G401.6 (cell line): ENCODE measurements around the gene UGT1A10.
"Not testable (repeated sequence)": the region's sequence is repeated elsewhere in the genome, so short reads cannot be mapped to it uniquely, and the experiment has no call there.

Experiments
- FAIRE-seq: peaks from 2 replicates; lab custom pipeline; 2012; peaks lifted over from hg19 to GRCh38; lab: Jason Lieb, UNC

UGT1A10 gene

DNA sequence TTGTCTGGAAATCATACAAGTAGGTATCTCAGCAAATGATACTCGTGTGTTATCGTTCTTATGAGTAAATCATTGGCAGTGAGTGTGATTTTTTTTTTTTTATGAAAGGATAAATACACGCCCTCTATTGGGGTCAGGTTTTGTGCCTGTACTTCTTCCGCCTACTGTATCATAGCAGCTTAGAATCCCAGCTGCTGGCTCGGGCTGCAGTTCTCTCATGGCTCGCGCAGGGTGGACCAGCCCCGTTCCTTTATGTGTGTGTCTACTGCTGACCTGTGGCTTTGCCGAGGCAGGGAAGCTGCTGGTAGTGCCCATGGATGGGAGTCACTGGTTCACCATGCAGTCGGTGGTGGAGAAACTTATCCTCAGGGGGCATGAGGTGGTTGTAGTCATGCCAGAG is at the start of gene UGT1A10:
Gene UGT1A10, plus strand, starts transcription at position 143 of the 400 bp plus-strand sequence. Its CDS starts 75 bp downstream, at position 218.
- FAIRE-seq = not testable (repeated sequence)

DNA sequence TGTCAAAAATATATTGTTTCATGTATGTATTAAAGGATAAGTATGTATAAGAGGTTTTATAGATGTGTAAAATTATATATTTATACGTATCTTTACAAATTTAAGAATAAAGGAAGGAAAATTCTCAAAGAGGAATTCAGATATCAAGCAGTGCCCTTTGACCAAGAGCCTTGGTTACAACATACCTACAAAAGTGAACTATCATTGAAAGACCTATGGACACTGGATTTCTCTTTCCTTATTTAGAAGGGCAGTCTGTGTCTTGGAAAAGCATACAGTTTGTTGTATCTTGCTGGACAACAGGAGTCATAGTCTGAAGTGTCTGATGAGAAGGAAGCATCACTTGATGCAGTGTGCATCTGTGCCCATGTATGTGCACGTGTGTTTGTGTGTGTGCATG is 47.8 kb upstream of the UGT1A10 start:
- FAIRE-seq = no peak

DNA sequence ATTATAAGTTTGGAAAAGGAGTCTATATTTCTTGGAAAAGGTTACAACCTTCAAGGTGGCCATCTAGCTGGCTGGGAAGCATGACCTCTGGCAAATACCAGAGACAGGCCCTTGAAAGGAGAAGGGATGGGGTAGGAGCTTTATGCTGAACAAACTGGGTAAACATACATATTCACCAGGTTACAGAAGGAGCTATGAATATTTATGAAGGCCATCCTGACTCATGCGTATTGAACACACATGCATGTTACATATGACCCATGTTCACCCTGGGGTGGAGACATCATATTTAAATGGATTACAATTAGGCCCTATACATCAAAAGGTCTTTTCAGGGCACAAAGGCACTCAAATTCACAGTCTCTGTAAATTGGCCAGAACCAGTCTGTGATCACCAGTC is 43.5 kb upstream of the UGT1A10 start:
- FAIRE-seq = not testable (repeated sequence)

DNA sequence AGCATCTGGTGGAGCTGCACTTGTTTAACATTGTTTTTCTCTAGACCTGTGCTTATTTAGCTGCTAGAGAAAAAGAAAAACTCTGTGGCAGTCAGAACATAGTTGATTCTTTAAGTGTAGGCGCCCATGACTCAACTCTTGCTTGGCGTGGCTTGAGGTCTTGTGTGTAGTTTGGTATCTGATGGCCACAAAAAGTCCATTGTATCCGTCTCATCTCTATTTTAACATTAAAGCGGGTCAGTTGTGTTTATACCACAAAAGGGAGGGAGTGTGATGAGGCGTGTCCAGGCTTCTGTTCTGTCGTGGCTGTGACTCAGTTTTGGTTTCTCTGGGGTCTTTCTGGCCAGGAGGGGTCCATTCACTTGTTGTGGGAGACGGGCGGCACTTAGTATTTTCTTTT is 43.0 kb upstream of the UGT1A10 start:
- no peak for FAIRE-seq

DNA sequence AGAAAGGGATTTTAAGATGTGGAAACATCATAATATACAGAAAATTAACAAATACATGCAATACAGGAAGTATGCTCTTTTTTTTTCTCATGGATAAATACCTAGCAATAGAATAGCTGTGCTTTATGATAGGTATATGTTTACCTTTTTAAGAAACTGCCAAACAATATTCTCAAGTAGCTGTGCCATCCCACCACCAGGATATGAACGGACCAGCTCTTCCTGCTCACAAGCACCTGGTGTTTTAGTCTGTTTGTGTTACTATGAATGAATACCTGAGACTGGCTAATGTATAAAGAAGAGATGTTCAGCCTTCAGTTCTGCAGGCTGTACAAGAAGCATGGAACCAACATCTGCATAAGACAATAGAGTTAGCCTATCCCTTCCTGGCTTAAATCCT is 38.7 kb upstream of the UGT1A10 start:
- FAIRE-seq = no peak

DNA sequence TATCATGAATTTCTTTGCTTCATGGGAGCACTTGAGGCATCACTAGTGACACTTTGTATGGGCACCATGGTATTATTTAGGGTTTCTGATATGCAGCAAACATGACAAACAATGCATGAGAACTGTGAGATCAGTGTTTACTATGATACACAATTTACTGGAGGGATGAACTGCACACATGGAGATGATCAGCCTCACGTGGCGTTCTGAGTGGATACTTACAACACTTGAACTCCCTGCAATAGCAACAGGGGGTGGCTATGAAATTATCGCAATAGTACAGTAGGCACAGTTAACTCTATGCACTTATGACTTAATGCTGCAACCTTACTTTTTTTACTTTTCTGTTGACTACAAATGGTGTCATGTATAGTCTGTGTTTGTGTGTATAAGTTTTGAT is 37.3 kb upstream of the UGT1A10 start:
- FAIRE-seq = no peak

DNA sequence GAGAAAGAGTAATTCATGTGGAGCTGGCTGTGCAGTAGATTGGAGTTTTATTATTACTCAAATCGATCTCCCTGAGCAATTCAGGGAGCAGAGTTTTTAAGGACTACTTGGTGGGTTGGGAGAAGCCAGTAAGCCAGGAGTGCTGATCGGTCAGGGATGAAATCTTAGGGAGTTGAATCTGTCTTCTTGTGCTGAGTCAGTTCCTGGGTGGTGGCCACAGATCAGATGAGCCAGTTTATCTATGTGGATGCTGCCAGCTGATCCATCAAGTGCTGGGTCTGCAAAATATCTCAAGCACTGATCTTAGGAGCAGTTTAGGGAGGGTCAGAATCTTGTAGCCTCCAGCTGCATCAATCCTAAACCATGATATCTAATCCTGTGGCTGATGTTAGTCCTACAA is 35.9 kb upstream of the UGT1A10 start:
- FAIRE-seq = no peak

DNA sequence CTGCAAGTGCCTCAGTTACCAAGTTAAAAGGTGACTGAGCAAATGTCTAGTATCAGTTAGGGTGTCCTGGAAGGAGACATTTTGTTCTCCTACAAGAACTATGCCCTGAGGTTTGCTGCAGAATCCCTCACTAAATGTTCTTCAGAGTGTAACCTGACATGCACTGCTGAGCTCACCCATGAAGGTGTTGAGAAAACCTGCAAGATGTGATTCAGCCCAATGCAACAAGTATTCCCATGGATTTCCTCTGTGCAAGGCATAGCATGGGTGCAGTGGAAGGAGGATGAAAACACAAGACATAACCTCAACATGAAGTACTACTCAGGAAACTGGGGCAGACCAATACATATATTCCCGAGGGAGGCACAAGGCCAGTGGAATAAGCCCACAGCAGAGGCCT is 34.2 kb upstream of the UGT1A10 start:
- FAIRE-seq = no peak

DNA sequence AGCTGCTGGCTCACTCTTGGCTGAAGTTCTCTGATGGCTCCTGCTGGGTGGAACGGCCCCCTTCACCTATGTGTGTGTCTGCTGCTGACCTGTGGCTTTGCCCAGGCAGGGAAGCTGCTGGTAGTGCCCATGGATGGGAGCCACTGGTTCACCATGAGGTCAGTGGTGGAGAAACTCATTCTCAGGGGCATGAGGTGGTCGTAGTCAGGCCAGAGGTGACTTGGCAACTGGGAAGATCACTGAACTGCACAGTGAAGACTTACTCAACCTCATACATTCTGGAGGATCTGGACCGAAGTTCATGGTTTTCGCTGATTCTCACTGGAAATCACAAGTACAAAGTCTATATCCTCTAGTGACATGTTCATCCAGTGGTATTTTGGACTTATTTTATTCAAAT is 32.7 kb upstream of the UGT1A10 start:
- no peak for FAIRE-seq

DNA sequence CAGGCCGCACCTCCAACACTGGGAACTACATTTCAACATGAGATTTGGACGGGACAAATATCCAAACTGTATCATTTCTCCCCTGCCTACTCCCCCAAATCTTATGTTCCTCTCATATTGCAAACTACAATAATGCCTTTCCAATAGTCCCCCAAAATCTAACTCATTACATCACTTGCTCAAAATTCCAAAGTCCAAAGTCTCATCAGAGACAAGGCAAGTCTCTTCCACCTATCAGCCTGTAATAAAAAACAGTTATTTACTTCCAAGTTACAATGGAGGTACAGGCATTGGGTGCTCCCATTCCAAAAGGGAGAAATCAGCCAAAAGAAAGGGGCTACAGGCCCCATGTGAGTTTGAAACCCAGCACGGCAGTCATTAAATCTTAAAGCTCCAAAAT is 31.4 kb upstream of the UGT1A10 start:
- no peak for FAIRE-seq

DNA sequence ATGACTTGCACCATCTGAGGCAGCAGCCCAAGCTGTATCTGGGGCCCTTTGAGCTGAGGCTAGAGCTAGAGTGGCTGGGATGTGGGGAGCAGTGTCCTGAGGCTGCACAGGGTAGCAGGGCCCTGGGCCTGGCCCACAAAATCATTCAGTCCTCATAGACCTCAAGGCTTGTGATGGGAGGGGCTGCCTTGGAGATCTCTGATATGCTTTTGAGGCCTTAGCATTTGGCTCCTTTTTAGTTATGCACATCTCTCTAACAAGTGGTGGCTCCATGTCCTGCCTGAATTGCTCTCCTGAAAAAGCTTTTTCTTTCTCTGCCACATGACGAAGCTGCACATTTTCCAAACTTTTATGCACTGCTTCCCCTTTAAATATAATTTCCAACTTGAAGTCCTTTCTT is 30.6 kb upstream of the UGT1A10 start:
- no peak for FAIRE-seq

DNA sequence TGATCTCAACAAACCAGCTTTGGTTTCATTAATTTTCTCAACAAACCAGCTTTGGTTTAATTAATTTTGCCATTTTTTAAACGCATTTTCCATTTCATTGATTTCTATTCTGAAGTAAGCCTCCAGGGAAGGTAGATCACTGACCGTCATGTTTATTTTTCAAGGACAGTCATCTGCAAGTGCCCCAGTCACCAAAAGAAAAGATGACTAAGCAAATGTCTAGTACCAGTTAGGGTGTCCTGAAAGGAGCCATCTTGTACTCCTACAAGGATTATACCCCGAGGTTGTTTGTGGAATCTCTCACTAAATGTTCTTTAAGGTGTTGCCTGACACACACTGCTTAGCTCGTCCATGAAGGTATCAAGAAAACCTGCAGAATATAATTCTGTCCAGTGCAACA is 25.0 kb upstream of the UGT1A10 start:
- FAIRE-seq = no peak

DNA sequence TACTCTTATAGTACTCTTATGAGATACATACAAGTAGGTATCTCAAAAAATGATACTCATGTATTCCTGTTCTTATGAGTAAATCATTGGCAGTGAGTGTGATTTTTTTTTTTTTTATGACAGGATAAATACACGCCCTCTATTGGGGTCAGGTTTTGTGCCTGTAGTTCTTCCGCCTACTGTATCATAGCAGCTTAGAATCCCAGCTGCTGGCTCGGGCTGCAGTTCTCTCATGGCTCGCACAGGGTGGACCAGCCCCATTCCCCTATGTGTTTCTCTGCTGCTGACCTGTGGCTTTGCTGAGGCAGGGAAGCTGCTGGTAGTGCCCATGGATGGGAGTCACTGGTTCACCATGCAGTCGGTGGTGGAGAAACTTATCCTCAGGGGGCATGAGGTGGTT is 18.8 kb upstream of the UGT1A10 start, which contains the start of gene UGT1A8:
Gene UGT1A8, plus strand, starts transcription at position 158 of the 400 bp plus-strand sequence. Its CDS starts 75 bp downstream, at position 233.
- FAIRE-seq = not testable (repeated sequence)

DNA sequence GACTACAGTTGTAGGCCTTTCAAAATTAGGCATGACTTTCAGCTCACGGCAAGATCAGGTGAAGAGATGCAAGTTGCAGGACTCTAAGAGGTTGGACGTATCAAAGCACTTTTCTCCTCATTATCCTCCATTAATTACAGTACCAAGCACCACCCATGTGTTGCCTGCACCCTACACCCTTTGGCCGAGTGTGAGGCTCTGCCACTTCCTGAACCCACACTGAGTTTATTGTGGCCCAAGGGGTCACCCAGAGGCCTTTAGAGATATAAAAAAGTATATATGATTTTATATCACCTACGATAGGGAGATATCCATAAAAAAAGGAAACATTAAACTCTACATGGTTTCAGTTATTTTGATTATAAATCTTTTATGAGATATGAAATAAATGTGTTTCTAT is 16.0 kb upstream of the UGT1A10 start:
- no peak for FAIRE-seq

DNA sequence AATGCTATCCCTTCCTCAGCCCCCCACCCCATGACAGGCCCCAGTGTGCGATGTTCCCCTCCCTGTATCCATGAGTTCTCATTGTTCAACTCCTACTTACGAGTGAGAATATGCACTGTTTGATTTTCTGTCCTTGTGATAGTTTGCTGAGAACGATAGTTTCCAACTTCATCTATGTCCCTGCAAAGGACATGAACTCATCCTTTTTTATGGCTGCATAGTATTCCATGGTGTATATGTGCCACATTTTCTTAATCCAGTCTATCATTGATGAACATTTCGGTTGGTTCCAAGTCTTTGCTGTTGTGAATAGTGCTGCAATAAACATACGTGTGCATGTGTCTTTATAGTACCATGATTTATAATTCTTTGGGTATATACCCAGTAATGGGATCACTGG is 14.4 kb upstream of the UGT1A10 start:
- FAIRE-seq = not testable (repeated sequence)

DNA sequence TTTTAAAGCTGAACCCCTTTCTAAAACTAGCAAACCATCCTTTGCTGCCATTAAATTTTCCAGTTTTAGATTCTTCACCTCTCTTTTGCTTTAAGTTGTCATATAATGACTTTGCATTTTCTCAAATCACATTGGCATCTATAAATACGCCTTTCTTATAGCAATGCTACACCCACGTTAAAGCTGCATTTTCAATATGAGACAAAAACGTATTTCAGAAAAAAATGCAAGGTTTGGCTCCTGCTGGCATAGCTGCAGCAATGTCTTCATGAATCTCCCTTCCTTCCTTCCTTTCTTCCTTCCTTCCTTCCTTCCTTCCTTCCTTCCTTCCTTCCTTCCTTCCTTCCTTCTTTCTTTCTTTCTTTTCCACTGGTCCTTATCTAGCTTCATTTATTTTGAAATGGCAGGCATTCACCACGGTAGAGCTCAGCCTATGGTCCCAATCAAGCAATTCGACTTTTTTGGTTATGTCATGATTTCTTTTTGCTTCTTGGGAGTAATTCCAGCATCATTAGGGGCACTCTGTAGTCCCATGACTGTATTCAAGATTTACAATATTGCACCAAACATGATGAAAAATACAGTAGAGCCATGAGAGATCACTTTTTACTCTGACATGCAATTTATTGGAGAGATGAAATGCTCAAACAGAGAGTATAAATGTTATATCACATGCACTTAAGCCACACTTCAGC is 8.8 kb upstream of the UGT1A10 start:
- no peak for FAIRE-seq

DNA sequence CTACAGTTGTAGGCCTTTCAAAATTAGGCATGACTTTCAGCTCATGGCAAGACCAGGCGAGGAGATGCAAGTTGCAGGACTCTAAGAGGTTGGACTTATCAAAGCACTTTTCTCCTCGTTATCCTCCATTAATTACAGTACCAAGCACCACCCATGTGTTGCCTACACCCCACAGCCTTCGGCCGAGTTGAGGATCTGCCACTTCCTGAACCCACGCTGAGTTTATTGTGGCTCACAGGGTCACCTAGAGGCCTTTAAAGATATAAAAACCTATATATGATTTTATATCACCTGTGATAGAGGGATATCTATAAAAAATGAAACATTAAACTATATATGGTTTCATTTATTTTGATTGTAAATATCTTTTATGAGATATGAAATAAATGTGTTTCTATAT is 2.6 kb downstream of the UGT1A10 start:
- FAIRE-seq = no peak

DNA sequence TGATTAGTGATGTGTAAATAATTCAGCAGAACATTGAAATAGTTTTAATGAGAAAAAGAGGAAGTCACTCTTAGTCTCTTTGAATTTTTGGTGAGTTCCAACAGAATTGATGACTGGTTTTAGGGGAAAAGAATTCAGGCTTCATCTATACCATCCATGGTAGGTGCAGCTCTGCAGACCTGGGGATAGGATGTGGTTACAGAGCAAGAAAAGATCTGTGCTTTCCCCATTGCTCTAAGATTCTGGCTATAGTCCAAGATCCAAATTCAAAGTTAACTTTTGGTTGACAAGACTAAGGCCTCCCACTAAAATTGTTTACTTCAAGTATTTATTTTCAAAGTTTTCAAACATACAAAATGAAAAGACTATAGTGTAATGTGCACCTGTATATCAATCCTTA is 3.6 kb downstream of the UGT1A10 start:
- FAIRE-seq = no peak

DNA sequence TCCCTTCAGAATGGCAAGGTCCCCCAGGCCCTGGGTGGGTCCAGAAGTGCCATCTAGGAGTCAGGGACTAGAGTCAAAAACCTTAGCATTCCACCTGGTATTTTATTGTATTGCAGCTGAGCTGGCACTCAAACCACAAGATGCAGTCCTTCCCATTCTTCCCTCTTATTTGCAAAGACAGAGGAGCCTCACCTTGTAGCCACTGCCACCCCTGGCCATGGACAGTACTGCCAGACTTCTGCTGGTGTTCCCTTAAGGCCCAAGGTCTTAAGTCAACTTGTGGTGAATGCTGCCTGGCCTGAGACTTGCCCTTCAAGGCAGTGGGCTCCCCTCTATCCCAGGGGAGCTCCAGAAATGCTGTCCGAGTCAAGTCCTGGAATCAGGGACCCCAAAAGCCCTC is 6.9 kb downstream of the UGT1A10 start:
- FAIRE-seq = no peak

DNA sequence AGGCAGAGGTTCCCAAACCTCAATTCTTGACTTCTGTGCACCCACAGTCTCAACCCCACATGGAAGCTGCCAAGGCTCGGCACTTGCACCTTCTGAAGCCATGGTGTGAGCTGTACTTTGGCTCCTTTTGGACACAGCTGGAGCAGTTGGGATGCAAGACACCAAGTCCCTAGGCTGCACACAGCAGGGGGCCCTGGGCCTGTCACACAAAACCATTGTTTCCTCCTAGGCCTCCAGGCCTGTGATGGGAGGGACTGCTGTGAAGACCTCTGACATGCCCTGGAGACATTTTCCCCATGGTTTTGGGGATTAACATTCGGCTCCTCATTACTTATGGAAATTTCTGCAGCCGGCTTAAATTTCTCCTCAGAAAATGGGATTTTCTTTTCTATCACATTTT is 9.8 kb downstream of the UGT1A10 start:
- FAIRE-seq = not testable (repeated sequence)

DNA sequence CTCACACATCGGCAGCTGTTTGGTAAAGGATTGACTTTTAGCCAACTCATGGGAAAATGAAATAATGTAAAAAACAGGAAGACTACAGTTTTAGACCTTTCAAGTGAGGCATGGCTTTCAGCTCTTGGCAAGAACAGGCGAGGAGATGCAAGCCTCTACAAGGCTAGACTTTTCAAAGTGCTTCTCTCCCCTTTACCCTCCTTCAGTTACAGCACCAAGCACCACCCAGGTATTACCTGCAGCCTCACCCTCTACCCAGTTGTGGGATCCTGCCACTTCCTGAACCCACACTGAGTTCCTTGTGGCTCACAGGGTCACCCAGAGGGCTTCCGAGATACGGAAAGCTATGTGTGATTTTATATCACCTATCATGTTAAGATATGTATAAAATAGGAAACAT is 14.7 kb downstream of the UGT1A10 start:
- no peak for FAIRE-seq

DNA sequence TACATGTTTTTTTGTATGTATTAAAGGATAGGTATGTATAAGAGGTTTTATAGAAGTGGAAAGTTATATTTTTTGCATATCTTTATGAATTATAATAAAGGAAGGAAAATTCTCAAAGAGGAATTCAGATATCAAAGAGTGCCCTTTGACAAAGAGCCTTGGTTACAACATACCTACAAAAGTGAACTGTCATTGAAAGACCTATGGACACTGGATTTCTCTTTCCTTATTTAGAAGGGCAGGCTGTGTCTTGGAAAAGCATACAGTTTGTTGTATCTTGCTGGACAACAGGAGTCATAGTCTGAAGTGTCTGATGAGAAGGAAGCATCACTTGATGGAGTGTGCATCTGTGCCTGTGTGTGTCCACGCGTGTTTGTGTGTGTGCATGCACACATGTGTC is 15.2 kb downstream of the UGT1A10 start:
- FAIRE-seq = no peak

DNA sequence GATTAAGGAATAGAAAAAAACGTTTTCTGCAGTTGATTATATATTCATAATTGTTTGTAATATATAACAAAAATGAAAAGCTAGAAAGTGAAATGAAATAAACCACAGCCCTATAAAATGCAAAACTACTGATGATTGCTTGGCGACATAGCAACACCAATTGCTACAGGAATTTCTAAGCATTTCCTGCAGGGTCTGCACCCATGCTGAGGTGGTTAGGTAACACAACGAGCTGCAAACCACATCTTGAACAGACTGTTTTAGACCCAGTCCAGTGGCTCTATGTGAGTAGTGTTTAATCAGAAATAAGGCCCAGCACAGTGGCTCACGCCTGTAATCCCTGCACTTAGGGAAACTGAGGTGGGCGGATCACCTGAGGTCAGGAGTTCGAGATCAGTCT is 18.3 kb downstream of the UGT1A10 start:
- FAIRE-seq = no peak

DNA sequence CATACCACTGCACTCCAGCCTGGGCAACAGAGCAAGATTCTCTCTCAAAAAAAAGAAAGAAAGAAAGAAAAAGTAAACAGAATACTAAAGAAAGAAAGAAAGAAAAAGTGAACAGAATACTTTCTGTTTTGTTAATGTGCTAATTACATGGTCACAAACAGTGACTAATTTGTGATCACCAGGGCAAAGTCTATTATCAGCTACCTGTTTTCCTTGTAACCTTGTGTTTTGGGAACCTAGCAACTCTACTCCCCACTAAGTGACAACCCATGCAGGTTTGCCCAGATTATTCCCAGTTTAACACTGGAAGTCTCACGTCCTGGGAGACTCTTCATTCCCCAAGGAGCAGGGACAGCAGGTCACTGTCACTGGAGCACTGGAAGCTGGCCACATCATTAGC is 18.8 kb downstream of the UGT1A10 start:
- no peak for FAIRE-seq

DNA sequence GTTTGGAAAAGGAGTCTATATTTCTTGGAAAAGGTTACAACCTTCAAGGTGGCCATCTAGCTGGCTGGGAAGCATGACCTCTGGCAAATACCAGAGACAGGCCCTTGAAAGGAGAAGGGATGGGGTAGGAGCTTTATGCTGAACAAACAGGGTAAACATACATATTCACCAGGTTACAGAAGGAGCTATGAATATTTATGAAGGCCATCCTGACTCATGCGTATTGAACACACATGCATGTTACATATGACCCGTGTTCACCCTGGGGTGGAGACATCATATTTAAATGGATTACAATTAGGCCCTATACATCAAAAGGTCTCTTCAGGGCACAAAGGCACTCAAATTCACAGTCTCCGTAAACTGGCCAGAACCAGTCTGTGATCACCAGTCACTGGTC is 19.7 kb downstream of the UGT1A10 start:
- not testable (repeated sequence) for FAIRE-seq
